Activated CD4-positive, CD25-positive, alpha-beta regulatory T cell treated with anti-CD3 and anti-CD28 coated beads, Interleukin-2, amount 50 U/mL, for 72 hours (primary cell): ENCODE results near the gene DHCR24.

Source experiments
- DNase-seq: peaks from one replicate; pipeline ENCODE4 v3.0.0; 2021

DHCR24 gene

DNA sequence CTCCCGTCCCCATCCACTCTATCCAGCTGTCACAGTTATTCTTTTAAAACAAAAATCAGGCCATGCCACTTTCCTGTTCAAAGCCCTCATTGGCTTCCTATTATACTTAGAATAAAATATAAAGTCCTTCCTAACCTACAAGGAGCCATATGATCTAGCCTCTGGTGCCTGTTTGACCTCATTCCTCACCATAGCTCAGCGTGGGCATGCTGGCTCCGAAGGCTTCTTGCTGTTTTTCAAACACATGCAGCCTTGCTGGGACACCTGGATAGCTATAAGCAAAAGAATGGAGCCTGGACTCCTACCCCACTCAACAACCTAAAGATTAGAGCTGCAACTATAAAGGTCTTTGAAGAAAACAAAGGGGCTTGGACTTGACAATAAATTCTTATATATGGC is 23.7 kb downstream of the DHCR24 start:
- no peak for DNase-seq

DNA sequence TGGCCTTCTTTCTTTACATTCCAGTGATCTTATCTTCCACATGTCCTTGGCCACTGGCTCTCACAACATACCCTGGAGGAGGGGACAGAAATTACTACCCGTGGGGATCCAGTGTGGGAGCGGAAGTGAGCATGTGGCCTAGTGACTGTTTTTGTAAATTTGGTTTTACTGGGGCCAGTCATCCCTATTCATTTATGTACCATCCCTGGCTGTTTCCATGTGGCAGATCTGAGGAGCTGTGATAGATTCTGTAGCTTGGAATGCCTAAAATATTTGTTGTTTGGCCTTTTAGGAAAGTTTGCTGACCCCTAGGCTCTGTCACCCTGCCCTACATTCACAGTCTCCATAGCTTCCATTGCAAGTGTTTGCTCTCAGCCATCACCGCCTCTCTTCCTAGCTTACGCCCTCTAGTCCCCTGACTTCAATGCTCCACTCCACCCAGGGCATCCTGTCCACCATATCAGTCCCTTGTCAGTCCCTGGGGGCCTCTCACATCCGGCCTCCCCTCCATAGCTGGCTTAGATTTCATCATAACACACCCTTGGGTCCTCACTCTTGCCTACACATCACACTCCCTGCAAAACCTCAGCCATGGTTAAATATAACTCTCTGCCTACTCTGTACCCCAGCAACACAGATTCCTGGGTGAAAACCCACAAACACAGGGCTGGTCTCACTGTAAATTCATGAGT is 25.8 kb downstream of the DHCR24 start:
- DNase-seq: no peak

- no peak for DNase-seq
These were observed 27.1 kb downstream of the DHCR24 start for GRCh38 chr1:54859700-54860391.

DNA sequence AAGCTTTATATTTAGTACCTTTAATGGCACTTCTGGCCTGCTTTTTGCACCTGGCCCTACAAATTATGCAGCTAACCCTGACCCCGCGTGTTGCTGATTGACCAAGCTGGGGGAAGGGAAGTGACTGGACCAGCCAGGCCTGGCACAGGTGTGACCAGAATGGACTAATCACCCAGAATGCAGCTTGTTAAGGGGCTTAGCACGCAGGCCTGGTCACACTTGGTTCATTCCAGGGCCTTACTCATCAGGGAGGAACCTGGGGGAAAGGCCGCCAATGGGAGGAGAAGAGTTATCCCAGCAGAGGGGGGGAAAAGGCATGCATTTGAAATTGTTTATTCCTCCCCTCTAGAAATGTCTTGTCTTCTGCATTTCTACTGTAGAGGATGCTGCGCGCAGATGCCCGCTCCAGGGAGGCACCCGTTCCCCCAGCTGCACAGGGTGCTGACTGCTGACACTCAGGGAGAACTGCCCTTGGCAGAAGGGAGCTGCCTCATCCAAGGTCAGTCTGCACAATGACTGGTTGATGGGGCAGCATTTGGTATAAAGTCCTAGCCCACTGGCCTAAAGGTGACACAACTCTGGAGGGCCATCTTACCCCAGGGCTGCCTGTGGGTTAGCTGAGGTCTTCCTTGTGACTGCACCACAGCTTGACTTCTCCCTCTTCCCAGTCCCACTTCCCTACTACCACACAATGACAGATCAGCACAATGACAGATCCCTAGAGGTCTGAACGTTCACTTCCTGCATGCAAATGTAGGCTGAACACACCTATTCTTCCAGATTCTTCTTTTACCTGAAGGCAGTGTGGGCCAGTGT is 29.0 kb downstream of the DHCR24 start:
- no peak for DNase-seq

DNA sequence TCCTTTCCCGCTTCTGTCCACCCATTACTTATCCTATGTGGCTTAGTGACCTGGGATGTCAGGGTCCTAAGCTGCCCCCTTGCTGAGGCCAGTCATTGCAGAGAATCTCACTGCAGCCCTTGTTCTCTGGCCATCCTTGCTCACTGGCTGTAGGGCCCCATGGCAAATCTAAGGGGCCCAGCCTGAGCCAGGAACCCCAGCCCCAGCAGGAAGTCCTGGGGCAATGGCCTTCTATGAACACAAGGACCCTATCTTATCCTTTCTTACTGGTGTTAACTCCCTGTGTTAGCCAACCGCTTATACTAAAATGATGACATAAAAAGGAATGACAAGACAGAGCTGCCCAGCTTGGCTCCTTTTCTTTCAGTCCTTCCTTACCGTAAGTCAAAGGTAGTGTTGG is 29.9 kb downstream of the DHCR24 start:
- no peak for DNase-seq

- no peak for DNase-seq
These were observed 32.5 kb downstream of the DHCR24 start for GRCh38 chr1:54854381-54855020.

DNA sequence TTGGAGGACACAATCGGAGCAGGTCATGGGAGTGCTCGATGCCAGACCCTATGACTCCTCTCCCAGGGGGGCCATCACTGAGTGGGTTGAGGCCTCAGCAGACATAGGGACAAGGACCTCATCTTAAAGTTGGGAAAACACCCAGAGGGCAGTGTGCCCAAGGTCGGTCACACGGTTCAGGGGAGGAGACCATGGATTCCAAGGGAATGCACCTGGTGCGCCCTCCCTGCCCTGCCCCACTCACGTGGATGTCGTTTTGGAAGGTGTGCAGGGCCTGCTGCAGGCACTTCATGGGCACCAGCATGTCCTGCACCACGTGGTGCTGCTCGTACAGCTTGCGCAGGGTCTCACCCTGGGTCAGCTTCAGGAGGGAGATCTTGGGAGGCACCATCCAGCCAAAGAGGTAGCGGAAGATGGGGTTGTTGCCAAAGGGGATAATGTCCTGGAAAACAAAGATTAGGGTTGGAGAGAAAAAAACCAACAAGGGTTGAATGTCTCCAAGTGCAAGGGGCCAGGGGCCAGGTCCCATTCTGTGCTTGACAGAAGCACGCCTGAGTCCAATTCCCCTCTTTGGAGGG is 33.1 kb downstream of the DHCR24 start:
- no peak for DNase-seq

- DNase-seq: no peak
These were observed 33.8 kb downstream of the DHCR24 start for GRCh38 chr1:54853096-54853792.

DNA sequence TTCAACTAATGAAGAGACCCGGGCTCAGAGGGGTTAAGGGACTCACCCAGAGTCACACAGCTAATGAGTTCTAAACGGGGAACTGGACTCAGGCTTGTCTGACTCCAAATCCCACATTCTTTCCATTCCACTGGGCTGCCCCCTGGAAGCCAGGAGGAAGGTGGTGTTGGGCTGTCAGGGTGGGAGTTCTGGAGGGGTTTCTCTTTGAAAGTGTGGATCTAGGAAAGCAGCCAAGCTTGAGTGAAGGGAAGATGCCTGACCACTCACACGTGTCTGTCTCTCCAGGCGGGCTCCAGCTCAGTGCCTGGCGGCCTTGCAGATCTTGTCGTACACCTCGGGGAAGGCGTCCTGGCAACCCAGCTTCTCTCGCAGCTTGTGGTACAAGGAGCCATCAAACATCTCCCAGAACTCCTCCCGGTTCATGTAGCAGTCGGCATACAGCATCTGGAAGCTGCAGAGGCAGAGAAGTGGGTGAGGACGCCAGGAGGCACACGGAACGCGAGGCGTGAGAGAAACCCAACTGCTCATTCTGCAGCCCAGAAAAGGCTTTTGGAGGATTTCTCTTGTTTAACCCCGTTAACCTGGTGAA is 35.0 kb downstream of the DHCR24 start:
- DNase-seq: no peak

DNA sequence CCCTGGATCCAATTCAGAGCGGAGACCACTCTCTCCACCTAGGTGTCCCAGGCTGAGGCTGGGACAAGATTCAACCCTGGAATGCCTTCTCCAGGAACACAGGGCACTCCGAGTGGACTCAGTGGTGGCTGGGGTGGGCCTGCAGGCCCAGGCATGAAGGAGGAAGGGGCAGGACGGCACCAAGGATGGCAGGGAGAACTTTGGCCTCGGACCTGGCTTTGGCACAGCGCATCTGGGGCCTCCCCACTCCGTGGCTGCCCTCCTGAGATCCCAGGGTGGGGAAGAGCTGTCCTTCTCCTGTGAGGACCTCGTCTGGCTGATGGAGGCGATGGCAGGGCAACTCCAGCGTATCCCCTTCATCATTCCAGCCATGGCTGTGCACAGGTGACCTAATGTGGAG is 35.6 kb downstream of the DHCR24 start:
- no peak for DNase-seq

- DNase-seq: no peak
These were observed 36.3 kb downstream of the DHCR24 start for GRCh38 chr1:54850737-54851136.

DNA sequence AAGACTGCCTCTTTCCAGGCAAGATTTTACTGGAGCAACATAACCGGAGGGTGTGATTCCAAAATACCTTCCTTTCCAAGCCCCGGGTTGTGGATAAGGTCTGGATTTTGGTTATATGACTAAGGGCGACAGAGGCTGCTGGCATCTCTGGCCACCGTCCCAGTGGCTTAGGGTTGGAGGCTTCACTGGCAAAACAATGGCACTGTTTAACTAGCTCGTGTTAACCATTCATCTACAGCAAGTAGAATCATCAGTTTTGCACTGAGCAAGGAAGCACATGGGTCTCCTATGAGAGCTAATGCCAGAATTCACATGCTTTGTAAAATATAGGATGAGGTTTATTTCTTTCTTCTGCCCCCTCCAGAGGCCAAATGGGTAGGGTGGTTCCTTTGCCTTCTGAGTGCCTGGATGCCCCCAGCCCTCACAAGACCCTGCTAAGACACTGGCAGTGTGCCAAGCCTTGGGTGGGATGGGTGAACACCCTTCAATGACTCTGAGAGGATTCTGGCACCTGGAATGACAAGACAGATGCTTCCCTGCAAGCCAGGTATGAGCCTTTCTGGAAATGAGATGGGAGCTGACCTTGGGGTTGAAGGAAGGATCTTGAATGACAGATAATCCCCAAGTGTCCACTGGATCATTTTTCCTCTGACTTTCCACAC is 36.8 kb downstream of the DHCR24 start:
- DNase-seq: no peak

GRCh38 chr1:54849219-54850068 is 37.6 kb downstream of the DHCR24 start:
- no peak for DNase-seq

GRCh38 chr1:54848134-54848948 is 38.7 kb downstream of the DHCR24 start:
- DNase-seq: no peak

GRCh38 chr1:54846716-54847284 is 40.2 kb downstream of the DHCR24 start:
- DNase-seq: no peak

DNA sequence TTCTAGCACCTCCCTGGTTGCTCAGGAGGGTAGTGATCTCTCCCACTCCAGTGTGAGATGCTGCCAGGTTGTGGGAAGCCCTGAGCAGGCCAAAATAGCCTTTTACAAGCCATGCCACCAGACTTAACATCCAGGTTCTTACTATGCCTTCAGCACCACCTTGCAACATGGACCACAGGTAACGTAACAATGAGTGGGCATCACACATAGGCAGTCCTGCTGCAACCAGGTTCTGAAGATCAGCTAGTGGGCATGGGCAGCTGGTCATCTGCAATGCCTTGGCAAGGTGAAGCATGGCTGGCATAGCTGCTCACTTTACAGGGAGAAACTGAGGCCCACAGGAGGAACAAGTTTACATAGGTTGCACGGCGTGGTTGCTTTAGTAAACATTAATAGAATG is 40.7 kb downstream of the DHCR24 start:
- no peak for DNase-seq

- no peak for DNase-seq
These were observed 41.2 kb downstream of the DHCR24 start for GRCh38 chr1:54845772-54846171.

DNA sequence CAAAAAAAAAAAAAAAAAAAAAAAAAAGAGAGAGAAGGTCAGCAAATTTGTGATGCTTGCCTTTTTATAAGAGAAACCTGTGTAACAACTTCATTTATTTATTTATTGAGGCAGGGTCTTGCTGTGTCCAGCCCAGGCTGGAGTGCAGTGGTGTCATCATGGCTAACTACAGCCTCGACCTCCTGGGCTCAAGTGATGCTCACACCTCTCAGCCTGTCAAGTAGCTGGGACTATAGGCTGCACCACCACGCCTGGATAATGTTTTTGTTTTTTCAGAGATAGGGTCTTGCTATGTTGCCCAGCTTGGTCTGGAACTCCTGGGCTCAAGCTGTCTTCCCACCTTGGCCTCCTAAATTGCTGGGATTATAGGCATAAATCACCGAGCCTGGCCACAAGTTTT is 42.4 kb downstream of the DHCR24 start:
- no peak for DNase-seq

DNA sequence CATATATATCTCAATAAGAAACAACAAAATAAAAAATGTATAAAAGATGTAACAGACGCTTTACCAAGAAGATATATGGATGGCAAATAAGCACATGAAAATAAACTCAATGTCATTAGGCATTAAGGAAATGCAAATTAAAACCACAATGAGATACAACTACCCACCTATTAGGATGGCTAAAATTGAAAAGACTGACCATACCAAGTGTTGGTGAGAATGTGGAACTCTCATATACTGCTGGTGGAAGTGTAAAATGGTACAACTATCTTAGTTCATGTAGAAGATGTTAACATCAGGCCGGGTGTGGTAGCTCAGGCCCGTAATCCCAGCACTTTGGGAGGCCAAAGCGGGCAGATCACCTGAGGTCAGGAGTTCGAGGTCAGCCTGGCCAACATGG is 43.5 kb downstream of the DHCR24 start:
- no peak for DNase-seq
